Spleen (tissue), 11 donors: ENCODE data around the gene GRB10. TPM values are rescaled to one million over a fixed set of nuclear protein-coding genes. Genes with fewer than 3 reads are reported as not detected.

Experiments used
- DNase-seq: peaks from one replicate; pipeline ENCODE4 v3.0.0-alpha.2; 2020
- H3K27ac ChIP-seq, 8 donors: fragments of 200-600 bp; sonication (generic) in 7 of 8; 1 replicate in 4 of 8; 2 replicates in 4 of 8; pipeline versions ENCODE4 v1.5.0 to v1.8.0; 2016 to 2021; ENCODE audit warnings: inconsistent platforms in 4 of 8, mild to moderate bottlenecking in 4 of 8, moderate library complexity in 1 of 8
- H3K27me3 ChIP-seq, 7 donors: fragments of 200-600 bp; sonication (generic) in 6 of 7; replicated peaks in 1 of 7; 1 replicate in 4 of 7; 2 replicates in 3 of 7; pipeline versions ENCODE4 v1.5.0 to v1.8.0; 2016 to 2021; ENCODE audit warnings: inconsistent platforms in 3 of 7, mild to moderate bottlenecking in 1 of 7
- H3K36me3 ChIP-seq, 6 donors: fragments of 200-600 bp; sonication (generic) in 5 of 6; 1 replicate in 4 of 6; 2 replicates in 2 of 6; pipeline versions ENCODE4 v1.5.0 to v1.8.0; 2016 to 2021; ENCODE audit warnings: inconsistent platforms in 2 of 6
- H3K4me1 ChIP-seq, 6 donors: fragments of 200-600 bp; sonication (generic) in 5 of 6; 1 replicate in 3 of 6; 2 replicates in 3 of 6; pipeline versions ENCODE4 v1.5.0 to v1.8.0; 2016 to 2021; ENCODE audit warnings: inconsistent platforms in 3 of 6
- H3K4me3 ChIP-seq, 8 donors: fragments of 200-600 bp; sonication (generic) in 7 of 8; 1 replicate in 4 of 8; 2 replicates in 4 of 8; pipeline versions ENCODE4 v1.5.0 to v1.8.0; 2016 to 2021; ENCODE audit warnings: inconsistent platforms in 4 of 8, mild to moderate bottlenecking in 4 of 8, moderate library complexity in 2 of 8
- H3K9me3 ChIP-seq, 8 donors: fragments of 200-600 bp; sonication (generic) in 7 of 8; 1 replicate in 4 of 8; 2 replicates in 4 of 8; pipeline versions ENCODE4 v1.5.0 to v1.8.0; 2016 to 2021; ENCODE audit warnings: inconsistent platforms in 4 of 8
- CTCF ChIP-seq, 11 experiments: fragments of 200-600 bp in 7 of 11; fragments of 450-650 bp in 4 of 11; sonication (generic) in 4 of 11; IDR thresholded peaks in 8 of 11; conservative IDR thresholded peaks in 3 of 11; 1 replicate in 7 of 11; 2 replicates in 4 of 11; pipeline versions ENCODE4 v1.4.0 to v1.8.0; 2016 to 2021; ENCODE audit warnings: antibody characterized with exemption in 11 of 11, inconsistent platforms in 4 of 11, mild to moderate bottlenecking in 1 of 11
- POLR2A ChIP-seq, 3 donors: fragments of 450-650 bp; IDR thresholded peaks; one replicate each; pipeline ENCODE4 v1.5.1; 2017; ENCODE audit warnings: antibody characterized with exemption in 3 of 3, mild to moderate bottlenecking in 1 of 3
- POLR2AphosphoS5 ChIP-seq, 3 donors: sonication (generic); formaldehyde crosslinking; IDR thresholded peaks; one replicate each; pipeline ENCODE4 v1.5.1; 2017; ENCODE audit warnings: antibody characterized with exemption in 3 of 3
- WGBS, 5 donors: extraction: QIAGEN DNeasy Blood & Tissue Kit in 3 of 5; methylation state at CpG; one replicate each; pipeline versions ENCODE4 v1.1.5 to v1.1.7; 2013 to 2018; 5-methylcytosine and 5-hydroxymethylcytosine counted together
- intact Hi-C: fragments of 100-400 bp; cut with DNase I; formaldehyde crosslinking; loops from one replicate; pipeline ENCODE4 v1.15.0; 2023; ENCODE audit warnings: low total_unique reads
- polyA plus RNA-seq, 3 donors: library from polyadenylated mRNA; stranded (reverse); fragments of 200-250 nt; gene quantifications; one replicate each; pipeline ENCODE4 v1.2.1, GENCODE V29; 2013
- total RNA-seq, 7 donors: library from RNA; depleted of rRNA in 3 of 7; stranded (reverse); fragments of >200 nt in 3 of 7; fragmentation: NEBNext Ultra II Directional in 4 of 7; extraction: Animal tissue kit (Norgen Biotek cat#: 25700) in 4 of 7; gene quantifications; one replicate each; pipeline versions ENCODE4 v1.1.0 to v1.2.1, GENCODE V29; 2016 to 2021
- donor health status: healthy with polysubstance abuse.
- donor health status: DM: no; HTN: no; CAD: no; lungs with moderate emphysema.
- donor health status: DM: no; HTN: no; CAD: no.
- donor health status: Bipolar disorder and iron deficiency.
- donor health status: healthy.
- donor health status: DM: no; HTN: no; CAD: no.
- donor health status: DM: yes; HTN: yes; CAD: no.

GRB10 gene
- total and polyA plus RNA-seq, 10 donors = 11.3 to 159 (median 115) TPM

- WGBS, 5 donors = 73 to 82% (median 78%) methylated on average over 5 of the region's 5 CpGs
- intact Hi-C loops = no loop called here
- no peak overlapping the region for H3K27ac ChIP-seq
- no peaks in the 10 kb centered on the region for H3K27me3 ChIP-seq
- no peak overlapping the region for H3K4me3 ChIP-seq
- no peak for TF ChIP-seq CTCF (IDR thresholded peaks at IDR 0.05 in 8 of 11, conservative IDR thresholded peaks at IDR 0.05 in 3 of 11)
- TF ChIP-seq POLR2A (IDR thresholded peaks at IDR 0.05) = no peak
- no peak for TF ChIP-seq POLR2AphosphoS5 (IDR thresholded peaks at IDR 0.05)
- no peaks in the 10 kb centered on the region for H3K9me3 ChIP-seq
- no peak for DNase-seq
- H3K36me3 ChIP-seq = no peaks in the 10 kb centered on the region
- H3K4me1 ChIP-seq = peaks cover 0 to 6% (median 0%) of the 10 kb centered on the region in 6 donors
Measured at GRCh38 chr7:50822110-50822509, 39.4 kb upstream of the GRB10 start.

GRCh38 chr7:50821457-50822008 lies 38.8 kb upstream of the GRB10 start:
- Histone ChIP-seq H3K27me3 (no peaks in the 10 kb centered on the region), H3K36me3 (no peaks in the 10 kb centered on the region), H3K27ac (no peak overlapping the region), H3K9me3 (no peaks in the 10 kb centered on the region), H3K4me1 (peaks cover 0 to under 1% (median 0%) of the 10 kb centered on the region in 6 donors), H3K4me3 (no peak overlapping the region)
- intact Hi-C loops = no loop called here
- 81 to 88% (median 83%) methylated on average over 11 of the region's 11 CpGs for WGBS, 5 donors
- DNase-seq = no peak
- no peak for TF ChIP-seq POLR2A (IDR thresholded peaks at IDR 0.05)
- no peak for TF ChIP-seq POLR2AphosphoS5 (IDR thresholded peaks at IDR 0.05)
- TF ChIP-seq CTCF (IDR thresholded peaks at IDR 0.05 in 8 of 11, conservative IDR thresholded peaks at IDR 0.05 in 3 of 11) = no peak

- Histone ChIP-seq H3K4me3 (no peak overlapping the region), H3K27me3 (no peaks in the 10 kb centered on the region), H3K27ac (no peak overlapping the region), H3K4me1 (peaks cover 0 to 2% (median 0%) of the 10 kb centered on the region in 6 donors), H3K36me3 (no peaks in the 10 kb centered on the region), H3K9me3 (no peaks in the 10 kb centered on the region)
- intact Hi-C loops = no loop called here
- DNase-seq = no peak
- 63 to 87% (median 83%) methylated on average over 6 of the region's 6 CpGs for WGBS, 5 donors
- TF ChIP-seq CTCF (IDR thresholded peaks at IDR 0.05 in 8 of 11, conservative IDR thresholded peaks at IDR 0.05 in 3 of 11) (no peak), POLR2A (IDR thresholded peaks at IDR 0.05) (no peak), POLR2AphosphoS5 (IDR thresholded peaks at IDR 0.05) (no peak)
Measured at GRCh38 chr7:50818324-50818723, 35.6 kb upstream of the GRB10 start.

GRCh38 chr7:50817561-50817960 lies 34.9 kb upstream of the GRB10 start:
- no peak for DNase-seq
- TF ChIP-seq CTCF (IDR thresholded peaks at IDR 0.05 in 8 of 11, conservative IDR thresholded peaks at IDR 0.05 in 3 of 11) (no peak), POLR2A (IDR thresholded peaks at IDR 0.05) (no peak), POLR2AphosphoS5 (IDR thresholded peaks at IDR 0.05) (no peak)
- no peak overlapping the region for H3K27ac ChIP-seq
- H3K4me3 ChIP-seq = no peak overlapping the region
- no peaks in the 10 kb centered on the region for H3K36me3 ChIP-seq
- intact Hi-C loops = no loop called here
- WGBS, 5 donors = 25 to 45% (median 38%) methylated on average over 1 of the region's 1 CpG
- no peaks in the 10 kb centered on the region for H3K9me3 ChIP-seq
- H3K27me3 ChIP-seq = no peaks in the 10 kb centered on the region
- H3K4me1 ChIP-seq = peaks cover 0 to 8% (median 3%) of the 10 kb centered on the region in 6 donors
